GM10266 (cell line): ENCODE measurements around the gene NRG3.

ENCODE experiments used
- DNase-seq: peaks from one replicate; pipeline ENCODE4 v3.0.0; 2012; ENCODE audit errors: extremely low spot score
- TF ChIP-seq, protein P1 (sequence below): IDR thresholded peaks from 2 replicates; pipeline ENCODE4 v1.5.1; 2012; ENCODE audit warnings: mild to moderate bottlenecking, low read depth; ENCODE audit not compliant: control insufficient read depth, insufficient read depth; ENCODE audit errors: missing control alignments

NRG3 gene

DNA sequence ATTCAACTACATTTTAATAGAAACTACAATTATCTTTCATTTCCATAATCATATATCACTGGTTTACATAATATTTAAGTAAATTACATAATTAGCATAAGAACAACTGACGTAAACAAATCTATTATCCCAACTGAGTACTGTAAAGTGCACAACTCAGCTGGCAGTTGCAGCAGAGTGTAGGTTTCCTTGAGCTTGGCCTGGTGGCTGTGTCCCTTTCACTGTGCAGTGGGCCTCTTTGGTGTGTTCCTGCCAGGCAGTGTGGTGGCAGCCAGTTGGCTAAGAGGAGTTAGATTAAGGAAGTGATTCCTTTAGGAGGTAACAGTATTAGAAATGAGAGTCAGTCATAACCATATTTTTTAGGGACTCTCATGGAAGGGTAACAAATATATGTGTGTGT lies 7.0 kb downstream of the NRG3 start:
- TF ChIP-seq, protein P1, sequence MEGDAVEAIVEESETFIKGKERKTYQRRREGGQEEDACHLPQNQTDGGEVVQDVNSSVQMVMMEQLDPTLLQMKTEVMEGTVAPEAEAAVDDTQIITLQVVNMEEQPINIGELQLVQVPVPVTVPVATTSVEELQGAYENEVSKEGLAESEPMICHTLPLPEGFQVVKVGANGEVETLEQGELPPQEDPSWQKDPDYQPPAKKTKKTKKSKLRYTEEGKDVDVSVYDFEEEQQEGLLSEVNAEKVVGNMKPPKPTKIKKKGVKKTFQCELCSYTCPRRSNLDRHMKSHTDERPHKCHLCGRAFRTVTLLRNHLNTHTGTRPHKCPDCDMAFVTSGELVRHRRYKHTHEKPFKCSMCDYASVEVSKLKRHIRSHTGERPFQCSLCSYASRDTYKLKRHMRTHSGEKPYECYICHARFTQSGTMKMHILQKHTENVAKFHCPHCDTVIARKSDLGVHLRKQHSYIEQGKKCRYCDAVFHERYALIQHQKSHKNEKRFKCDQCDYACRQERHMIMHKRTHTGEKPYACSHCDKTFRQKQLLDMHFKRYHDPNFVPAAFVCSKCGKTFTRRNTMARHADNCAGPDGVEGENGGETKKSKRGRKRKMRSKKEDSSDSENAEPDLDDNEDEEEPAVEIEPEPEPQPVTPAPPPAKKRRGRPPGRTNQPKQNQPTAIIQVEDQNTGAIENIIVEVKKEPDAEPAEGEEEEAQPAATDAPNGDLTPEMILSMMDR: no peak
- no peak for DNase-seq

DNA sequence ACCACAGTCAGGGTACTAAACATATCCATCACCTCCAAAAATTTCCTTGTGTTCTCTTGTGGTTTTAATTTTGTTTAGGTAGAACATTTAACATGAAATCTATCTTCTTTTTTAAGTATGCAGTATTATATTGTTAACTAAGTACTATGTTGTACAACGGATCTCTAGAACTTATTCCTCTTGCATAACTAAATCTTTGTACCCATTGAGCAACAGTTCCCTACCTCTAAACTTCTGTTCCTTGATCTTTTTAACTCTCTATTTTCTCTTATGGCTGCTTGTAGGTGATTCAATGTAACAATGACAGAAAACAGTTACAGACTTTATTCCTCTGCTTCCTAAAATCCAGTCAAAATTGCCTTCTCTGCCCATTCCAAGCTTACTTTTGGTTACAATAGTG lies 9.9 kb downstream of the NRG3 start:
- TF ChIP-seq, protein P1: no peak
- DNase-seq: no peak

DNA sequence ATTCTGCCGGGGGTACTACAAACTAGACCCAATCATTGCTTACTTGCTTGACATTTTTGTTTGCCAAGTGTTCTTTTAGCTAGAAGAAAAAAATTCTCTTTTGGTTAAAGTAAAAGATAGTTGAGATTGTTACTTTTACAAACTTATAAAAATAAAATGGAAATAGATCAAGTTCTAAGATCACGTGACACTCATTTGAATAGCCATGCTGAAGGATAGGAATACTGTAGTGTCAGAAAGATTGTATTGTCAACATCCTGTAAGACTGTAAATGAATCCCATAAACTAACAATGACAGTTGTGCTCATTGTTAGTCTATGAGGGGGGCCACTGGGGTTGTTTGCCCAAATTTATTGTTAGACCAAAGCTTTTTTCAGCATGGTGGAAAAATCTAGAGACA lies 10.5 kb downstream of the NRG3 start:
- no peak for DNase-seq
- TF ChIP-seq, protein P1: no peak

DNA sequence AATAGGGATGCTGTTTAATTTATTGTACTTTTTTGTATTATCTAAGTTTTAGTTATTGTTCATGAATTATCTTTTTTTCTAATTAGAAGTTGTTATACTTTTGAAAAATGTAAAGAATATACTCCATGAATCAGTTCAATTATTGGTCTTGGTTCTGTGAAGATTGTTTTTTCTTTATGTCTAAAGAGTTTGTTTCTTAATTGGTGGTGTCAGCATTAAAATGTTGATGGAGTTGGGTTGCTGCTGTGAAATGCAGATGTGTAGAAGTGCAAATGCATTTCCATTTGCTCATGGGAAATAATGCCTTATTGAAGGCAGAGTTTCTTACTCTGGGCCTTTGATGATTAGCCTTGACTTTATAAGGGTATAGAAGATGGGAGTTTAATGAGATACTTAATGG lies 11.9 kb downstream of the NRG3 start:
- no peak for DNase-seq
- TF ChIP-seq, protein P1: no peak

DNA sequence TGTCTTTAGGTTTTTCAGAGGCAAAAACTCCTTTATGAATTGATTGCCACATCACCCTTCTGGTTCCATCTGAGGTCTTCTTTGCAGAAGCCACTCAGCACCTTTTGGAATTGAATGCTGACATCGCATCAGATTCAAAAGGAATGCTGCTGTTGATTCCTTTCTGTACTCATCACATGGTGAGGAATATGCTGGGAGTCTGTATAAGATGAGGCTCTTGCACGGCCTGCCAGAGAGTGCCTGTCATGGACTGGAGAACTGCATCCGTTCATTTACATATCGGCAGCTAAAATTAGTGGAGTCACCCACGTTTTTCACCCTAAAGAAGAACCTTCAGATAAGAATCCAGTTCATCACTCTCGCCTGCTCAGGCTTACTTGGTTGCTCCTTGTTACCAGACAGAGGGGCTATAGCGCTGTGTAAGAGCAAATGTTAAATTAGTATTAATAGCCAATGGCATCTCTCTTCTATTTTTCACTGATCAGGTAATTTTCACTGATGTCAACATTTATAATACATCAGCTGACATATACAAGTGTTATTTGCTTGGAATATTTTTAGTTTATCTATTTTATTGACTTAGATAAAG lies 14.3 kb downstream of the NRG3 start:
- DNase-seq: no peak
- TF ChIP-seq, protein P1: no peak

DNA sequence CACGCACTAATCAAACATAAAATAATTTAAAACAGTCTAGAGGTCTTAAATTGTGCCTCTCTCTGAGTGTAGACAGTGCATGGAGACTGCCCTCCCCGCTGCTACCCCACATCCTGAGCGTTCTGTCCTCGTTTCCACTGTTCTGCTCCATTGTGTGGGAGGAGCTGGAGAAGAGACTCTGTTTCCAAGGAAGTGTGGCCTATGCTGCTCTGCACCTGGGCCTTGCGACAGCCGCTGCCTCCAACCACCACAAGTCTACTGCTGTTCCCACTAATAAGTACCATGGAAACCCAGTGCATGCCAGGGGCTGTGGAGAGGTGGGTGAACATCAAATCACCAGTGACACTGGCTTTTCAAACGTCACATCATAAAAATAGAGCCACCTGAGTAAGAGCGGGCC lies 19.6 kb downstream of the NRG3 start:
- no peak for DNase-seq
- TF ChIP-seq, protein P1: no peak

DNA sequence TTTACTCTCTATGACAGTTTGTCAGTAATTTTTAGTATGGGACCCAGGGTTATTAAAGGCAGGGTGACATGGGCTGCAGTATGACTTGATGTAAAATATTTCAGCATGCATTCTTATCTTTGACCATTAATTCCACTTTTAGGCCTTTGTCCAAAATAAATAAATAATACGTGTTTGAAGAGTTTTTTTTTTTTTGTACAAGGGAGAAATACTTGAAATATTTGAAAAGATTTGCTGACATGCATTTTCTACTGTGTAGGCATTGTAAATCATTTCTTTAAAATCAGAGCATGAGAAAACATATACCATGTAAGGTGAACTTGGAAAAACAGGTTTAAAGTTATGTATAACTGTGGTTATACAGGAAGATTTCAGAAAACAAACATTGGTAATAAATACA lies 23.5 kb downstream of the NRG3 start:
- no peak for DNase-seq
- TF ChIP-seq, protein P1: no peak
